Chondrocyte (in vitro differentiated cells): ENCODE data around the gene BZW2. TPM values are rescaled to one million over a fixed set of nuclear protein-coding genes. Genes with fewer than 3 reads are reported as not detected.

ENCODE experiments used
- DNase-seq: peaks from one replicate; pipeline ENCODE4 v3.0.0; 2021; ENCODE audit warnings: mixed read lengths, low spot score
- H3K27ac Mint-ChIP-seq: one replicate; pipeline ENCODE4 v1.8.0; 2021; ENCODE audit warnings: mild to moderate bottlenecking, moderate library complexity, mixed read lengths; ENCODE audit not compliant: unreplicated experiment
- H3K27me3 Mint-ChIP-seq: 2 replicates; pipeline ENCODE4 v1.8.0; 2021; ENCODE audit warnings: low read depth, mixed read lengths
- H3K36me3 Mint-ChIP-seq: 2 replicates; pipeline ENCODE4 v1.8.0; 2021; ENCODE audit warnings: low read depth, mixed read lengths
- H3K4me1 Mint-ChIP-seq: 2 replicates; pipeline ENCODE4 v1.8.0; 2021; ENCODE audit warnings: low read depth, mild to moderate bottlenecking, mixed read lengths
- H3K4me3 Mint-ChIP-seq: one replicate; pipeline ENCODE4 v1.8.0; 2021; ENCODE audit warnings: mild to moderate bottlenecking, moderate library complexity, mixed read lengths; ENCODE audit not compliant: unreplicated experiment
- H3K9me3 Mint-ChIP-seq: 2 replicates; pipeline ENCODE4 v1.8.0; 2021; ENCODE audit warnings: low read depth, mixed read lengths
- total RNA-seq: library from RNA; stranded (reverse); gene quantifications from 3 replicates; pipeline ENCODE4 v1.2.1, GENCODE V29; 2021
- TF ChIP-seq, protein P1 (sequence below): fragments of 200-600 bp; sonication (generic); IDR thresholded peaks from 2 replicates; pipeline ENCODE4 v1.5.0; 2021; ENCODE audit warnings: antibody characterized with exemption, mild to moderate bottlenecking, moderate library complexity

BZW2 gene
- total RNA-seq, 1 donor from 2014 or later, result 44.8 TPM

GRCh38 chr7:16644636-16645592 lies 1.1 kb upstream of the BZW2 start:
- H3K9me3 Mint-ChIP-seq, result no peaks in the 10 kb centered on the region
- H3K27ac Mint-ChIP-seq, result peak overlapping the region; percentile 100
- peak; percentile 81 for DNase-seq
- TF ChIP-seq, protein P1, sequence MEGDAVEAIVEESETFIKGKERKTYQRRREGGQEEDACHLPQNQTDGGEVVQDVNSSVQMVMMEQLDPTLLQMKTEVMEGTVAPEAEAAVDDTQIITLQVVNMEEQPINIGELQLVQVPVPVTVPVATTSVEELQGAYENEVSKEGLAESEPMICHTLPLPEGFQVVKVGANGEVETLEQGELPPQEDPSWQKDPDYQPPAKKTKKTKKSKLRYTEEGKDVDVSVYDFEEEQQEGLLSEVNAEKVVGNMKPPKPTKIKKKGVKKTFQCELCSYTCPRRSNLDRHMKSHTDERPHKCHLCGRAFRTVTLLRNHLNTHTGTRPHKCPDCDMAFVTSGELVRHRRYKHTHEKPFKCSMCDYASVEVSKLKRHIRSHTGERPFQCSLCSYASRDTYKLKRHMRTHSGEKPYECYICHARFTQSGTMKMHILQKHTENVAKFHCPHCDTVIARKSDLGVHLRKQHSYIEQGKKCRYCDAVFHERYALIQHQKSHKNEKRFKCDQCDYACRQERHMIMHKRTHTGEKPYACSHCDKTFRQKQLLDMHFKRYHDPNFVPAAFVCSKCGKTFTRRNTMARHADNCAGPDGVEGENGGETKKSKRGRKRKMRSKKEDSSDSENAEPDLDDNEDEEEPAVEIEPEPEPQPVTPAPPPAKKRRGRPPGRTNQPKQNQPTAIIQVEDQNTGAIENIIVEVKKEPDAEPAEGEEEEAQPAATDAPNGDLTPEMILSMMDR, result no peak
- H3K27me3 Mint-ChIP-seq, result no peaks in the 10 kb centered on the region
- peaks cover 56% of the 10 kb centered on the region for H3K4me1 Mint-ChIP-seq
- no peaks in the 10 kb centered on the region for H3K36me3 Mint-ChIP-seq
- peak overlapping the region; percentile 99 for H3K4me3 Mint-ChIP-seq

- no peak for DNase-seq
- Mint-ChIP-seq H3K36me3 (no peaks in the 10 kb centered on the region), H3K4me1 (peaks cover 66% of the 10 kb centered on the region), H3K4me3 (peak overlapping the region; percentile 99), H3K27me3 (no peaks in the 10 kb centered on the region), H3K27ac (peak overlapping the region; percentile 100), H3K9me3 (no peaks in the 10 kb centered on the region)
- TF ChIP-seq, protein P1, result peak; percentile 11
These were observed 591 bp downstream of the BZW2 start for GRCh38 chr7:16646472-16647072.

- H3K4me1 Mint-ChIP-seq, result peaks cover 65% of the 10 kb centered on the region
- H3K36me3 Mint-ChIP-seq, result no peaks in the 10 kb centered on the region
- peak overlapping the region; percentile 88 for H3K27ac Mint-ChIP-seq
- no peaks in the 10 kb centered on the region for H3K9me3 Mint-ChIP-seq
- no peak for DNase-seq
- TF ChIP-seq, protein P1, result no peak
- H3K4me3 Mint-ChIP-seq, result peak overlapping the region; percentile 99
- H3K27me3 Mint-ChIP-seq, result no peaks in the 10 kb centered on the region
These were observed 1.5 kb downstream of the BZW2 start for GRCh38 chr7:16647435-16647960.

DNA sequence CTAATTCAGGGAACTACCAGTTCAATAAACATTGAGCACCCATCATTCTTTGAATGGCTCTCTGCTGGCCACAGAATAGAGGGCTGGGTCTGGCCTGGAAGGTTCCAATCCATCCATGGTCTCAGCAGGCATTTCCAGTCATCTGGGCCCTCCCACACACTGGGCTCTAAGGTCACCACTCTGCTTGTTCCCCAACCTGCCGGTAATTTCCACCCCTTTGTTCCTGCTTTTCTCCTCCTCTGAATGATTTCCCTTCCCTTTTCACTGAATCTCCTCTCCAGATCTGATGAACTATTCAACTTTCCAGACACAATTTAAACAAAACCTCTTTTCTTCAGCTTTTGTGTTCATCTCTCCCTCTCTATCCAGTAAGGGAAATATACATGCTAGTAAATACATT lies 2.6 kb downstream of the BZW2 start:
- no peaks in the 10 kb centered on the region for H3K36me3 Mint-ChIP-seq
- no peaks in the 10 kb centered on the region for H3K27me3 Mint-ChIP-seq
- TF ChIP-seq, protein P1, result no peak
- H3K9me3 Mint-ChIP-seq, result no peaks in the 10 kb centered on the region
- no peak overlapping the region for H3K4me3 Mint-ChIP-seq
- no peak for DNase-seq
- H3K4me1 Mint-ChIP-seq, result peaks cover 60% of the 10 kb centered on the region
- H3K27ac Mint-ChIP-seq, result peak overlapping the region; percentile 19

- TF ChIP-seq, protein P1, result no peak
- peaks cover 55% of the 10 kb centered on the region for H3K4me1 Mint-ChIP-seq
- no peaks in the 10 kb centered on the region for H3K9me3 Mint-ChIP-seq
- no peaks in the 10 kb centered on the region for H3K36me3 Mint-ChIP-seq
- no peak overlapping the region for H3K4me3 Mint-ChIP-seq
- no peaks in the 10 kb centered on the region for H3K27me3 Mint-ChIP-seq
- no peak for DNase-seq
- H3K27ac Mint-ChIP-seq, result peak overlapping the region; percentile 83
These were observed 3.2 kb downstream of the BZW2 start for GRCh38 chr7:16649196-16649595.
